Activated CD4-positive, alpha-beta T cell treated with anti-CD3 and anti-CD28 coated beads, Interleukin-2, amount 10 ng/mL, durations not matched to agents 7 days and 5 days (primary cell): ENCODE results near the gene CFAP43. TPM values are rescaled to one million over a fixed set of nuclear protein-coding genes. Genes with fewer than 3 reads are reported as not detected.

Experiments
- CTCF ChIA-PET: fragments of 350-600 bp; sonication (Branson Sonifier 250); formaldehyde crosslinking; loops from one replicate; lab custom pipeline; 2021; ENCODE audit warnings: antibody characterized with exemption; lab: Charles Lee
- POLR2A ChIA-PET: fragments of 350-600 bp; sonication (Branson Sonifier 250); formaldehyde crosslinking; loops from one replicate; lab custom pipeline; 2021; ENCODE audit warnings: antibody characterized with exemption; lab: Charles Lee
- DNase-seq: peaks from one replicate; pipeline ENCODE4 v3.0.0-alpha.2; 2020
- H3K27ac Mint-ChIP-seq: one replicate; pipeline ENCODE4 v1.8.0; 2021; ENCODE audit warnings: mild to moderate bottlenecking, moderate library complexity, mixed read lengths
- H3K27me3 Mint-ChIP-seq: one replicate; pipeline ENCODE4 v1.8.0; 2021; ENCODE audit warnings: mixed read lengths
- H3K36me3 Mint-ChIP-seq: one replicate; pipeline ENCODE4 v1.8.0; 2021; ENCODE audit warnings: low read depth, mixed read lengths
- H3K4me1 Mint-ChIP-seq: one replicate; pipeline ENCODE4 v1.8.0; 2021; ENCODE audit warnings: mixed read lengths
- H3K4me3 Mint-ChIP-seq: one replicate; pipeline ENCODE4 v1.8.0; 2021; ENCODE audit warnings: mild to moderate bottlenecking, moderate library complexity, mixed read lengths
- H3K9me3 Mint-ChIP-seq: one replicate; pipeline ENCODE4 v1.8.0; 2021; ENCODE audit warnings: mixed read lengths
- microRNA-seq: library from miRNA; unstranded; fragments of <30 nt; microRNA quantifications from one replicate; pipeline ENCODE4 v1.2.0, GENCODE V29; 2021; ENCODE audit warnings: borderline microRNAs expressed, borderline replicate concordance
- total RNA-seq, 2 experiments: library from RNA; stranded (reverse); gene quantifications; one replicate each; pipeline ENCODE4 v1.2.3, GENCODE V29; 2021

The CFAP43 gene
- total RNA-seq, 2 experiments from 2014 or later = not detected

- ChIA-PET CTCF (interaction anchor here (0.5 to 0.9 kb wide), 3 partner anchors 23 to 190 kb away, joined by 3 read pairs; partner anchors contain the start of gene SFR1), POLR2A (no interaction called here)
- peaks cover 13% of the 10 kb centered on the region for H3K27me3 Mint-ChIP-seq
- no peak overlapping the region for H3K4me3 Mint-ChIP-seq
- no peak for DNase-seq
- H3K4me1 Mint-ChIP-seq = no peaks in the 10 kb centered on the region
- peaks cover 7% of the 10 kb centered on the region for H3K9me3 Mint-ChIP-seq
- no peak overlapping the region for H3K27ac Mint-ChIP-seq
- no peaks in the 10 kb centered on the region for H3K36me3 Mint-ChIP-seq
Measured at GRCh38 chr10:104098358-104098925, 133.7 kb downstream of the CFAP43 start.

- POLR2A ChIA-PET = no interaction called here
- Mint-ChIP-seq H3K9me3 (peaks cover 7% of the 10 kb centered on the region), H3K27ac (no peak overlapping the region), H3K27me3 (peaks cover 9% of the 10 kb centered on the region), H3K4me3 (no peak overlapping the region), H3K4me1 (no peaks in the 10 kb centered on the region), H3K36me3 (no peaks in the 10 kb centered on the region)
- no peak for DNase-seq
- CTCF ChIA-PET = no interaction called here
Measured at GRCh38 chr10:104096692-104097091, 135.5 kb downstream of the CFAP43 start.

- Mint-ChIP-seq H3K27me3 (no peaks in the 10 kb centered on the region), H3K9me3 (peaks cover 7% of the 10 kb centered on the region), H3K27ac (no peak overlapping the region), H3K36me3 (no peaks in the 10 kb centered on the region), H3K4me3 (no peak overlapping the region), H3K4me1 (no peaks in the 10 kb centered on the region)
- CTCF ChIA-PET = no interaction called here
- DNase-seq = no peak
- POLR2A ChIA-PET = no interaction called here
Measured at GRCh38 chr10:104092749-104093148, 139.4 kb downstream of the CFAP43 start.

GRCh38 chr10:104090611-104091010 is 141.6 kb downstream of the CFAP43 start:
- H3K27me3 Mint-ChIP-seq = no peaks in the 10 kb centered on the region
- peaks cover under 1% of the 10 kb centered on the region for H3K4me1 Mint-ChIP-seq
- no peak overlapping the region for H3K4me3 Mint-ChIP-seq
- no peak overlapping the region for H3K27ac Mint-ChIP-seq
- POLR2A ChIA-PET = no interaction called here
- H3K9me3 Mint-ChIP-seq = no peaks in the 10 kb centered on the region
- no peaks in the 10 kb centered on the region for H3K36me3 Mint-ChIP-seq
- CTCF ChIA-PET = interaction anchor here (1.4 to 1.7 kb wide), 2 partner anchors 13 to 203 kb away, joined by 3 to 5 read pairs; no protein-coding TSS in a partner anchor
- no peak for DNase-seq

- Mint-ChIP-seq H3K27ac (no peak overlapping the region), H3K36me3 (no peaks in the 10 kb centered on the region), H3K4me1 (peaks cover 1% of the 10 kb centered on the region), H3K27me3 (no peaks in the 10 kb centered on the region), H3K9me3 (no peaks in the 10 kb centered on the region), H3K4me3 (no peak overlapping the region)
- POLR2A ChIA-PET = no interaction called here
- CTCF ChIA-PET = interaction anchor here (1.7 kb wide), 1 partner anchor 12 kb away, joined by 5 read pairs; no protein-coding TSS in a partner anchor
- no peak for DNase-seq
Measured at GRCh38 chr10:104089621-104090020, 142.5 kb downstream of the CFAP43 start.

GRCh38 chr10:104088239-104088638 is 143.9 kb downstream of the CFAP43 start:
- no peaks in the 10 kb centered on the region for H3K27me3 Mint-ChIP-seq
- no peaks in the 10 kb centered on the region for H3K9me3 Mint-ChIP-seq
- DNase-seq = no peak
- ChIA-PET POLR2A (no interaction called here), CTCF (interaction anchor here (0.6 kb wide), 2 partner anchors 214 to 363 kb away, joined by 3 read pairs; no protein-coding TSS in a partner anchor)
- peaks cover 1% of the 10 kb centered on the region for H3K4me1 Mint-ChIP-seq
- H3K36me3 Mint-ChIP-seq = no peaks in the 10 kb centered on the region
- H3K27ac Mint-ChIP-seq = no peak overlapping the region
- no peak overlapping the region for H3K4me3 Mint-ChIP-seq

- no peaks in the 10 kb centered on the region for H3K9me3 Mint-ChIP-seq
- H3K4me1 Mint-ChIP-seq = peaks cover 1% of the 10 kb centered on the region
- DNase-seq = no peak
- no peaks in the 10 kb centered on the region for H3K36me3 Mint-ChIP-seq
- H3K4me3 Mint-ChIP-seq = no peak within 1 kb of the TSS
- no peaks in the 10 kb centered on the region for H3K27me3 Mint-ChIP-seq
- POLR2A ChIA-PET = no interaction called here
- H3K27ac Mint-ChIP-seq = no peak within 1 kb of the TSS
- CTCF ChIA-PET = no interaction called here
Measured at GRCh38 chr10:104085801-104086400, 146.3 kb downstream of the CFAP43 start, which contains the start of gene COL17A1. TSS of gene COL17A1 (minus strand) at chr10:104085880. CDS start at chr10:104080673, 5,207 bp downstream.

GRCh38 chr10:104084482-104085142 is 147.6 kb downstream of the CFAP43 start:
- H3K27me3 Mint-ChIP-seq = no peaks in the 10 kb centered on the region
- ChIA-PET CTCF (no interaction called here), POLR2A (no interaction called here)
- H3K27ac Mint-ChIP-seq = no peak overlapping the region
- no peak for DNase-seq
- H3K36me3 Mint-ChIP-seq = no peaks in the 10 kb centered on the region
- peaks cover 1% of the 10 kb centered on the region for H3K4me1 Mint-ChIP-seq
- no peak overlapping the region for H3K4me3 Mint-ChIP-seq
- H3K9me3 Mint-ChIP-seq = no peaks in the 10 kb centered on the region

GRCh38 chr10:104081998-104082397 is 150.2 kb downstream of the CFAP43 start:
- Mint-ChIP-seq H3K27me3 (no peaks in the 10 kb centered on the region), H3K9me3 (no peaks in the 10 kb centered on the region), H3K36me3 (no peaks in the 10 kb centered on the region), H3K4me3 (no peak overlapping the region), H3K4me1 (peaks cover 4% of the 10 kb centered on the region), H3K27ac (no peak overlapping the region)
- DNase-seq = no peak
- ChIA-PET CTCF (interaction anchor here (0.9 to 1.8 kb wide), 3 partner anchors 9 to 194 kb away, joined by 3 to 5 read pairs (median 4); no protein-coding TSS in a partner anchor), POLR2A (no interaction called here)

- POLR2A ChIA-PET = no interaction called here
- no peak overlapping the region for H3K4me3 Mint-ChIP-seq
- CTCF ChIA-PET = interaction anchor here (1.3 to 1.8 kb wide), 2 partner anchors 8 to 193 kb away, joined by 4 to 5 read pairs; no protein-coding TSS in a partner anchor
- no peaks in the 10 kb centered on the region for H3K36me3 Mint-ChIP-seq
- peaks cover 4% of the 10 kb centered on the region for H3K4me1 Mint-ChIP-seq
- no peaks in the 10 kb centered on the region for H3K27me3 Mint-ChIP-seq
- no peaks in the 10 kb centered on the region for H3K9me3 Mint-ChIP-seq
- DNase-seq = peak; percentile 22
- no peak overlapping the region for H3K27ac Mint-ChIP-seq
Measured at GRCh38 chr10:104080762-104081161, 151.4 kb downstream of the CFAP43 start.

Small RNAs within 50 kb of the gene (microRNA-seq; reads per million reads assigned to microRNA genes)
- gene MIR4482 (8.9 reads per million, percentile 38 among the genes with 10 or more reads in this experiment), gene MIR609 (not detected)

Other genes starting within 250 kb of the CFAP43 start
- not detected for gene COL17A1, start 146.5 kb downstream of the CFAP43 start, total RNA-seq
- gene SFR1, start 110.2 kb downstream of the CFAP43 start, total RNA-seq = 10 to 100 TPM; 13.6 to 16.1 TPM
- gene GSTO1, start 22.5 kb upstream of the CFAP43 start, total RNA-seq = 100 to 1,000 TPM; 129 to 139 TPM
- 1 to 10 TPM in 1 of 2 experiments, under 1 TPM in 1; 0.81 to 1.3 TPM for gene GSTO2, start 36.8 kb upstream of the CFAP43 start, total RNA-seq
- gene ITPRIP, start 106.1 kb upstream of the CFAP43 start, total RNA-seq = 10 to 100 TPM; 24.9 to 26.5 TPM
- under 1 TPM; 0.22 to 0.27 TPM for gene CFAP58, start 121.5 kb upstream of the CFAP43 start, total RNA-seq